Adrenal gland (tissue), 12 donors: Measurements from ENCODE around the gene COL1A1. TPM values are rescaled to one million over a fixed set of nuclear protein-coding genes. Genes with fewer than 3 reads are reported as not detected.

Experiments
- DNase-seq, 7 donors: peaks; one replicate each; pipeline ENCODE4 v3.0.0-alpha.2; 2019 to 2020
- H3K27ac ChIP-seq, 5 donors: fragments of 200-600 bp; sonication (generic) in 4 of 5; 1 replicate in 3 of 5; 2 replicates in 2 of 5; pipeline versions ENCODE4 v1.5.1 to v1.8.0; 2016 to 2020; ENCODE audit warnings: mild to moderate bottlenecking in 1 of 5
- H3K27me3 ChIP-seq: fragments of 200-600 bp; 2 replicates; pipeline ENCODE4 v1.8.0; 2021
- H3K36me3 ChIP-seq, 2 donors: fragments of 200-600 bp; replicated peaks in 1 of 2; 1 replicate in 1 of 2; 2 replicates in 1 of 2; pipeline versions ENCODE4 v1.5.1 to v1.8.0; 2018 to 2022
- H3K4me1 ChIP-seq, 2 donors: fragments of 200-600 bp; replicated peaks in 1 of 2; 1 replicate in 1 of 2; 2 replicates in 1 of 2; pipeline versions ENCODE4 v1.5.1 to v1.8.0; 2018 to 2021
- H3K4me3 ChIP-seq, 4 donors: fragments of 200-600 bp; sonication (generic) in 3 of 4; one replicate each; pipeline ENCODE4 v1.5.1; 2016 to 2018
- H3K9me3 ChIP-seq, 3 donors: fragments of 200-600 bp; sonication (generic) in 1 of 3; replicated peaks in 1 of 3; 1 replicate in 2 of 3; 2 replicates in 1 of 3; pipeline versions ENCODE4 v1.5.1 to v1.8.0; 2016 to 2021
- POLR2A ChIP-seq, 2 donors: fragments of 450-650 bp; IDR thresholded peaks; one replicate each; pipeline ENCODE4 v1.6.1; 2017; ENCODE audit warnings: antibody characterized with exemption in 2 of 2, mild to moderate bottlenecking in 2 of 2, moderate library complexity in 1 of 2
- WGBS, 4 donors: extraction: QIAGEN DNeasy Blood & Tissue Kit in 2 of 4; methylation state at CpG; one replicate each; pipeline versions ENCODE4 v1.1.5 to v1.1.7; 2013 to 2017; 5-methylcytosine and 5-hydroxymethylcytosine counted together
- intact Hi-C, 2 donors: fragments of 100-400 bp; cut with DNase I; formaldehyde crosslinking; loops; one replicate each; pipeline versions ENCODE4 v1.14.1 to v1.15.0; 2022 to 2023
- polyA plus RNA-seq, 3 donors: library from polyadenylated mRNA; stranded (reverse); fragments of 200-250 nt in 2 of 3; fragments of 350-450 nt in 1 of 3; fragmentation: Illumina TruSeq in 1 of 3; extraction: RNeasy Lipid Tissue Mini Kit (QIAGEN cat#74804) in 1 of 3; gene quantifications; one replicate each; pipeline ENCODE4 v1.2.3, GENCODE V29; 2013 to 2014
- total RNA-seq, 9 donors: library from RNA; depleted of rRNA in 4 of 9; stranded (reverse); fragments of >200 nt in 4 of 9; fragments of 120-200 nt in 1 of 9; fragmentation: NEBNext Ultra II Directional in 1 of 9; extraction: Animal tissue kit (Norgen Biotek cat#: 25700) in 1 of 9; gene quantifications; one replicate each; pipeline versions ENCODE4 v1.1.0 to v1.2.4, GENCODE V29; 2013 to 2023
- TF ChIP-seq, protein P1 (sequence below), 6 experiments: fragments of 450-650 bp in 4 of 6; fragments of 200-600 bp in 2 of 6; sonication (generic) in 1 of 6; IDR thresholded peaks; 1 replicate in 5 of 6; 2 replicates in 1 of 6; pipeline versions ENCODE4 v1.5.1 to v1.8.0; 2016 to 2021; ENCODE audit warnings: antibody characterized with exemption in 6 of 6, mild to moderate bottlenecking in 2 of 6, moderate library complexity in 1 of 6
- donor health status: healthy with polysubstance abuse.
- donor health status: Bipolar disorder and iron deficiency.
- donor health status: DM: yes; HTN: yes; CAD: no.
- donor health status: DM: no; HTN: no; CAD: no.
- donor health status: DM: no; HTN: no; CAD: no.
- donor health status: DM: yes; HTN: yes; CAD: no.

COL1A1 gene
- total and polyA plus RNA-seq, 12 donors: 39.6 to 263 (median 87.2) TPM

DNA sequence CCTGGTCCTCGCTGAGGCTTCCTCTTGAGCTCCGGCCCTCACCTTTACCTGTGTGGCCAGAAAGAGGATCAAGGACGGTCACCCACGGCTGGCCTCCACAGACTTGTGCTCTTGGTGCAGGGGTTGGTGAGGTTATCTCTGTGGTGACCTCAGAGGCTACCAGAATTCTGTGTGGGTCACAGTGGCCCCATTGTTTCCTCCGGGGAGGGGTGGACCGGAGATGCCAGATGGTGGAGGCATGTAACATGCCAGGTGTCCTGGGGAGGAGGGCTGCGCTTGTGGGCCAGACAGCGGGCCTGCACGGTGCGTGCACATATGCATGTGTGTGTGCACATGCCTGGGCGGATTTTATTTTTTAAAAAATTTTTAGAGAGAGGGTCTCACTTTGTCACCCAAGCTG is 29.3 kb downstream of the COL1A1 start:
- Histone ChIP-seq H3K36me3 (no peaks in the 10 kb centered on the region), H3K9me3 (no peaks in the 10 kb centered on the region), H3K4me1 (no peaks in the 10 kb centered on the region), H3K27me3 (no peaks in the 10 kb centered on the region), H3K27ac (no peak overlapping the region), H3K4me3 (no peak overlapping the region)
- 85 to 91% (median 89%) methylated on average over 9 to 11 of the region's 11 CpGs for WGBS, 4 donors
- intact Hi-C loops: no loop called here
- TF ChIP-seq, protein P1, sequence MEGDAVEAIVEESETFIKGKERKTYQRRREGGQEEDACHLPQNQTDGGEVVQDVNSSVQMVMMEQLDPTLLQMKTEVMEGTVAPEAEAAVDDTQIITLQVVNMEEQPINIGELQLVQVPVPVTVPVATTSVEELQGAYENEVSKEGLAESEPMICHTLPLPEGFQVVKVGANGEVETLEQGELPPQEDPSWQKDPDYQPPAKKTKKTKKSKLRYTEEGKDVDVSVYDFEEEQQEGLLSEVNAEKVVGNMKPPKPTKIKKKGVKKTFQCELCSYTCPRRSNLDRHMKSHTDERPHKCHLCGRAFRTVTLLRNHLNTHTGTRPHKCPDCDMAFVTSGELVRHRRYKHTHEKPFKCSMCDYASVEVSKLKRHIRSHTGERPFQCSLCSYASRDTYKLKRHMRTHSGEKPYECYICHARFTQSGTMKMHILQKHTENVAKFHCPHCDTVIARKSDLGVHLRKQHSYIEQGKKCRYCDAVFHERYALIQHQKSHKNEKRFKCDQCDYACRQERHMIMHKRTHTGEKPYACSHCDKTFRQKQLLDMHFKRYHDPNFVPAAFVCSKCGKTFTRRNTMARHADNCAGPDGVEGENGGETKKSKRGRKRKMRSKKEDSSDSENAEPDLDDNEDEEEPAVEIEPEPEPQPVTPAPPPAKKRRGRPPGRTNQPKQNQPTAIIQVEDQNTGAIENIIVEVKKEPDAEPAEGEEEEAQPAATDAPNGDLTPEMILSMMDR (IDR thresholded peaks at IDR 0.05): no peak
- no peak for DNase-seq

DNA sequence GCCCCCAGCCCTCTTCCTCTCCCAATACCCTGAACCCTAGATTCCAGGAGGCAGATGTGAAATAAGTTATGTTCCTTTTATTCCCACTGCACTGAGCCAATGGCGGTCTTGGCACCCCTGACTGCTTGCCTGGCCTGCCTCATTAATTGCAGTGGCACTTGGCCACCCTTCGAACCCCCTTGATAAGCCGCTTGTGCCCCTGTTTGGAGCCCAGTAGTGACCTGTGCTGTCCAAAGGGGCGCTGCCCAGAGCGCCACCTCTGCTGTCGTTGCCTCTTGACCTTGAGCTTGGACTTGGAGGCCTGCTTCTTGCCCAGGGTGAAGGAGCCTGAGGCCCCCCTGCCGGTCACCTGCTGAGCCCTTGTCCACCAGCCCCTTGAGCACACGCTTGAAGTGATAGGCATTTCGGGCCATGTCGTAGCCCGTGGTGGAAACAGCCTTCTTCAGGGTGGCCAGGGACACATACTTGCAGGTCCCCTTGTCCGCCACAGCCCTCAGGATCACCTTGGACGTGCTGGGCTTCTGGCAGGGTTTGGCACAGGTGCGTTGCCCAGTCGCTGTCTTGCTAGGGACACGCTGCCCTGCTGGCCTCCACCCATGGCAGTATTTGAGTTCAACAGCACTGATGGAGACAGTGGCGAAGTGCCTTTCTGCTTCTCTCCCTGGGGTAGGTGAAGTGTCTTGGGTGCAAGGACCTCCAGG is 29.9 kb downstream of the COL1A1 start:
- H3K9me3 ChIP-seq: no peaks in the 10 kb centered on the region
- H3K4me3 ChIP-seq: no peak overlapping the region
- TF ChIP-seq, protein P1 (IDR thresholded peaks at IDR 0.05): no peak
- TF ChIP-seq POLR2A (IDR thresholded peaks at IDR 0.05): no peak
- no peak overlapping the region for H3K27ac ChIP-seq
- WGBS, 4 donors: 81 to 90% (median 87%) methylated on average over 8 to 17 of the region's 17 CpGs
- no peaks in the 10 kb centered on the region for H3K27me3 ChIP-seq
- H3K36me3 ChIP-seq: no peaks in the 10 kb centered on the region
- intact Hi-C loops: no loop called here
- no peak for DNase-seq
- no peaks in the 10 kb centered on the region for H3K4me1 ChIP-seq

GRCh38 chr17:50170662-50171370 is 30.6 kb downstream of the COL1A1 start:
- no peaks in the 10 kb centered on the region for H3K36me3 ChIP-seq
- DNase-seq: no peak
- H3K27ac ChIP-seq: no peak overlapping the region
- H3K9me3 ChIP-seq: no peaks in the 10 kb centered on the region
- no peaks in the 10 kb centered on the region for H3K27me3 ChIP-seq
- TF ChIP-seq POLR2A (IDR thresholded peaks at IDR 0.05): no peak
- TF ChIP-seq, protein P1 (IDR thresholded peaks at IDR 0.05): no peak
- no peak overlapping the region for H3K4me3 ChIP-seq
- WGBS, 4 donors: 84 to 85% (median 84%) methylated on average over 10 of the region's 10 CpGs
- intact Hi-C loops: no loop called here
- H3K4me1 ChIP-seq: no peaks in the 10 kb centered on the region

- H3K4me3 ChIP-seq: no peak overlapping the region
- H3K4me1 ChIP-seq: no peaks in the 10 kb centered on the region
- H3K27me3 ChIP-seq: no peaks in the 10 kb centered on the region
- no peak for DNase-seq
- no peak for TF ChIP-seq POLR2A (IDR thresholded peaks at IDR 0.05)
- TF ChIP-seq, protein P1 (IDR thresholded peaks at IDR 0.05): no peak
- WGBS, 4 donors: 74 to 89% (median 85%) methylated on average over 6 to 9 of the region's 9 CpGs
- no peak overlapping the region for H3K27ac ChIP-seq
- no peaks in the 10 kb centered on the region for H3K9me3 ChIP-seq
- no peaks in the 10 kb centered on the region for H3K36me3 ChIP-seq
- intact Hi-C loops: no loop called here
These were observed 31.5 kb downstream of the COL1A1 start for GRCh38 chr17:50169881-50170459.
